ENCODE results near the gene FYTTD1. TPM values are rescaled to one million over a fixed set of nuclear protein-coding genes. Genes with fewer than 3 reads are reported as not detected.
A peak's percentile ranks its signal among the peaks of the same experiment; 100 is the strongest.

Gene FYTTD1
- total RNA-seq, 3 donors from 2014 or later: 56.5 to 61.6 (median 56.7) TPM

- Histone ChIP-seq H3K27me3 (no peaks in the 10 kb centered on the region), H3K36me3 (no peaks in the 10 kb centered on the region), H3K4me1 (no peaks in the 10 kb centered on the region), H3K27ac (peak overlapping the region; percentile 85 to 88), H3K9me3 (no peaks in the 10 kb centered on the region), H3K4me3 (peak overlapping the region; percentile 30 to 57 (median 38))
- intact Hi-C loops (cut with DNase I; ENCODE audit: low total_unique reads): no loop called here
- peak; percentile 29 for TF ChIP-seq POLR2A (IDR thresholded peaks at IDR 0.05)
- peak; percentile 47 to 62 (median 60) for TF ChIP-seq POLR2AphosphoS5 (IDR thresholded peaks at IDR 0.05)
- TF ChIP-seq CTCF (IDR thresholded peaks at IDR 0.05): no peak
- peak; percentile 68 to 87 for DNase-seq (ENCODE audit: low spot score in 2 of 2)
Observed at GRCh38 chr3:197711973-197712707, 37.5 kb upstream of the FYTTD1 start.

GRCh38 chr3:197713477-197713822, 36.2 kb upstream of the FYTTD1 start:
- H3K4me1 ChIP-seq: no peaks in the 10 kb centered on the region
- DNase-seq (ENCODE audit: low spot score in 2 of 2): no peak
- no peaks in the 10 kb centered on the region for H3K27me3 ChIP-seq
- peak overlapping the region; percentile 85 to 88 for H3K27ac ChIP-seq
- no peak overlapping the region for H3K4me3 ChIP-seq
- H3K9me3 ChIP-seq: no peaks in the 10 kb centered on the region
- no peak for TF ChIP-seq POLR2AphosphoS5 (IDR thresholded peaks at IDR 0.05)
- no peak for TF ChIP-seq POLR2A (IDR thresholded peaks at IDR 0.05)
- no peak for TF ChIP-seq CTCF (IDR thresholded peaks at IDR 0.05)
- no peaks in the 10 kb centered on the region for H3K36me3 ChIP-seq
- intact Hi-C loops (cut with DNase I; ENCODE audit: low total_unique reads): no loop called here

- Histone ChIP-seq H3K27me3 (no peaks in the 10 kb centered on the region), H3K36me3 (no peaks in the 10 kb centered on the region), H3K27ac (no peak overlapping the region), H3K9me3 (no peaks in the 10 kb centered on the region), H3K4me1 (no peaks in the 10 kb centered on the region), H3K4me3 (no peak overlapping the region)
- no peak for DNase-seq (ENCODE audit: low spot score in 2 of 2)
- intact Hi-C loops (cut with DNase I; ENCODE audit: low total_unique reads): no loop called here
- TF ChIP-seq POLR2AphosphoS5 (IDR thresholded peaks at IDR 0.05) (no peak), CTCF (IDR thresholded peaks at IDR 0.05) (no peak), POLR2A (IDR thresholded peaks at IDR 0.05) (no peak)
Observed at GRCh38 chr3:197714251-197714650, 35.4 kb upstream of the FYTTD1 start.

GRCh38 chr3:197718891-197719290, 30.8 kb upstream of the FYTTD1 start:
- intact Hi-C loops (cut with DNase I; ENCODE audit: low total_unique reads): no loop called here
- H3K27me3 ChIP-seq: no peaks in the 10 kb centered on the region

More at GRCh38 chr3:197718891-197719290, 30.8 kb upstream of the FYTTD1 start:
- Histone ChIP-seq H3K4me1 (no peaks in the 10 kb centered on the region), H3K36me3 (no peaks in the 10 kb centered on the region), H3K9me3 (no peaks in the 10 kb centered on the region), H3K4me3 (no peak overlapping the region), H3K27ac (no peak overlapping the region)
- TF ChIP-seq POLR2AphosphoS5 (IDR thresholded peaks at IDR 0.05): no peak
- no peak for TF ChIP-seq POLR2A (IDR thresholded peaks at IDR 0.05)
- no peak for TF ChIP-seq CTCF (IDR thresholded peaks at IDR 0.05)
- DNase-seq (ENCODE audit: low spot score in 2 of 2): no peak
